Measurements from ENCODE around the gene HHEX. TPM values are rescaled to one million over a fixed set of nuclear protein-coding genes. Genes with fewer than 3 reads are reported as not detected.

HHEX gene
- total RNA-seq, 1 experiment from 2014 or later: 11.0 TPM

DNA sequence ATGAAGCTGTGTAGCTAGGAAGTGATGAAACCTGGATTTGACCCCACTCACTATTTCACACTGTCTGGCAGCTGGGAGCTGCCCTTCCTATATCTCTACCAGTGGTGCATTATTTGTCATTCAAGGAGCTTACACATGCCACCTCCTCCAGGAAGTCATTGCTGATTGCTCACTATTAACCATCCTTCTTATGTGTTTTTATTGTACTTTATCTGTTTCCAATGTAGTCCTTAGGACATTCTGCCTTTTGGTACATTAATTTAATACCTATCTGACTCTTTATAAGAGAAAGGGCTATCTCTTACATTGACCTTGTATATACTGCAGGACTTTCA lies 31.0 kb downstream of the HHEX start (continued):
- TF ChIP-seq, protein P1, sequence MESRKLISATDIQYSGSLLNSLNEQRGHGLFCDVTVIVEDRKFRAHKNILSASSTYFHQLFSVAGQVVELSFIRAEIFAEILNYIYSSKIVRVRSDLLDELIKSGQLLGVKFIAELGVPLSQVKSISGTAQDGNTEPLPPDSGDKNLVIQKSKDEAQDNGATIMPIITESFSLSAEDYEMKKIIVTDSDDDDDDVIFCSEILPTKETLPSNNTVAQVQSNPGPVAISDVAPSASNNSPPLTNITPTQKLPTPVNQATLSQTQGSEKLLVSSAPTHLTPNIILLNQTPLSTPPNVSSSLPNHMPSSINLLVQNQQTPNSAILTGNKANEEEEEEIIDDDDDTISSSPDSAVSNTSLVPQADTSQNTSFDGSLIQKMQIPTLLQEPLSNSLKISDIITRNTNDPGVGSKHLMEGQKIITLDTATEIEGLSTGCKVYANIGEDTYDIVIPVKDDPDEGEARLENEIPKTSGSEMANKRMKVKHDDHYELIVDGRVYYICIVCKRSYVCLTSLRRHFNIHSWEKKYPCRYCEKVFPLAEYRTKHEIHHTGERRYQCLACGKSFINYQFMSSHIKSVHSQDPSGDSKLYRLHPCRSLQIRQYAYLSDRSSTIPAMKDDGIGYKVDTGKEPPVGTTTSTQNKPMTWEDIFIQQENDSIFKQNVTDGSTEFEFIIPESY (IDR thresholded peaks at IDR 0.05; ENCODE audit: extremely low read depth, insufficient replicate concordance, low read length): no peak
- no peak for TF ChIP-seq EZH2phosphoT487 (IDR thresholded peaks at IDR 0.05; ENCODE audit: borderline replicate concordance)

DNA sequence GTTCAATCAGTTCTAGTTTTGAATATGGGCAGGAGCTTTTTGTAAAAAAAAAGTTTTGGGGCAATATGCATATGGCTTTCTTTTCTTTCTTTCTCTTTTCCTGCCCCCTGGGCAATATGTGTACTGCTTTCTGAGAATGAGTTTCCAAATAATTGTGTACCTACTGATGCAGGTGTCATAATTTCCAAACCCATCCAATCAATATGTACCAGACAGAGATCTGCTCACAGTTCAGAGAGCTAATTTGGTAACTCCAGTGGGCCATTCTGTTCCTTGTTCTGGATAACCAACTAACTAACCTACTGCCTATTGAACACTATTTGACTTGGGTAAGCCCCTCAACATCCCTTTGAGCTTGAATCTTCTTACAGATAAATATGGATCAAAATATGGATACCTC lies 32.6 kb downstream of the HHEX start:
- ATAC-seq (no peak), DNase-seq (ENCODE audit: low read depth, low spot score) (no peak)
- no peak for TF ChIP-seq YY1 (IDR thresholded peaks at IDR 0.05; ENCODE audit: extremely low read depth, insufficient replicate concordance, low read depth, low read length)
- no peak for TF ChIP-seq EZH2 (IDR thresholded peaks at IDR 0.05)
- TF ChIP-seq, protein P1 (IDR thresholded peaks at IDR 0.05; ENCODE audit: extremely low read depth, insufficient replicate concordance, low read length): no peak
- no peak for TF ChIP-seq EZH2phosphoT487 (IDR thresholded peaks at IDR 0.05; ENCODE audit: borderline replicate concordance)
- TF ChIP-seq, protein P2, sequence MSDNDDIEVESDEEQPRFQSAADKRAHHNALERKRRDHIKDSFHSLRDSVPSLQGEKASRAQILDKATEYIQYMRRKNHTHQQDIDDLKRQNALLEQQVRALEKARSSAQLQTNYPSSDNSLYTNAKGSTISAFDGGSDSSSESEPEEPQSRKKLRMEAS (IDR thresholded peaks at IDR 0.05): no peak
- TF ChIP-seq EGR1 (IDR thresholded peaks at IDR 0.05; ENCODE audit: low read depth): no peak
- TF ChIP-seq JUND (IDR thresholded peaks at IDR 0.05): no peak
- TF ChIP-seq, protein P3, sequence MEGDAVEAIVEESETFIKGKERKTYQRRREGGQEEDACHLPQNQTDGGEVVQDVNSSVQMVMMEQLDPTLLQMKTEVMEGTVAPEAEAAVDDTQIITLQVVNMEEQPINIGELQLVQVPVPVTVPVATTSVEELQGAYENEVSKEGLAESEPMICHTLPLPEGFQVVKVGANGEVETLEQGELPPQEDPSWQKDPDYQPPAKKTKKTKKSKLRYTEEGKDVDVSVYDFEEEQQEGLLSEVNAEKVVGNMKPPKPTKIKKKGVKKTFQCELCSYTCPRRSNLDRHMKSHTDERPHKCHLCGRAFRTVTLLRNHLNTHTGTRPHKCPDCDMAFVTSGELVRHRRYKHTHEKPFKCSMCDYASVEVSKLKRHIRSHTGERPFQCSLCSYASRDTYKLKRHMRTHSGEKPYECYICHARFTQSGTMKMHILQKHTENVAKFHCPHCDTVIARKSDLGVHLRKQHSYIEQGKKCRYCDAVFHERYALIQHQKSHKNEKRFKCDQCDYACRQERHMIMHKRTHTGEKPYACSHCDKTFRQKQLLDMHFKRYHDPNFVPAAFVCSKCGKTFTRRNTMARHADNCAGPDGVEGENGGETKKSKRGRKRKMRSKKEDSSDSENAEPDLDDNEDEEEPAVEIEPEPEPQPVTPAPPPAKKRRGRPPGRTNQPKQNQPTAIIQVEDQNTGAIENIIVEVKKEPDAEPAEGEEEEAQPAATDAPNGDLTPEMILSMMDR (IDR thresholded peaks at IDR 0.05 in 2 of 3, conservative IDR thresholded peaks at IDR 0.05 in 1 of 3; ENCODE audit: borderline replicate concordance in 1 of 3, insufficient read depth in 1 of 3, low read depth in 2 of 3, low read length in 2 of 3): no peak
- TF ChIP-seq ZFX (IDR thresholded peaks at IDR 0.05): no peak
- TF ChIP-seq ZNF274 (IDR thresholded peaks at IDR 0.05; ENCODE audit: low read depth, low read length): no peak
- TF ChIP-seq RAD21 (IDR thresholded peaks at IDR 0.05; ENCODE audit: low read depth): no peak
- TF ChIP-seq, protein P4, sequence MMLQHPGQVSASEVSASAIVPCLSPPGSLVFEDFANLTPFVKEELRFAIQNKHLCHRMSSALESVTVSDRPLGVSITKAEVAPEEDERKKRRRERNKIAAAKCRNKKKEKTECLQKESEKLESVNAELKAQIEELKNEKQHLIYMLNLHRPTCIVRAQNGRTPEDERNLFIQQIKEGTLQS (IDR thresholded peaks at IDR 0.05): no peak
- H3K36me3 ChIP-seq (ENCODE audit: control insufficient read depth in 1 of 2, insufficient read depth in 2 of 2, low read length in 2 of 2): no peaks in the 10 kb centered on the region
- H3K9me2 ChIP-seq (ENCODE audit: insufficient read depth): no peaks in the 10 kb centered on the region
- no peak overlapping the region for H3K4me2 ChIP-seq (ENCODE audit: low read length)
- ChIA-PET CTCF (no interaction called here), POLR2A (no interaction called here), RAD21 (ENCODE audit: low non-redundant PET in 1 of 2, low total read pairs in 2 of 2, uncharacterized antibody in 2 of 2, unreplicated experiment in 2 of 2) (no interaction called here)
- intact Hi-C loops (cut with micrococcal nuclease): no loop called here
- H3K9ac ChIP-seq (ENCODE audit: low read length): no peak overlapping the region
- BruUV-seq (replicated peaks): no TSS peak
- H3K27ac ChIP-seq (ENCODE audit: low read depth, low read length): no peak overlapping the region
- no peak overlapping the region for H2AFZ ChIP-seq (ENCODE audit: low read depth, low read length, poor library complexity, severe bottlenecking)
- H4K20me1 ChIP-seq (ENCODE audit: insufficient read depth): no peaks in the 10 kb centered on the region
- H3K9me3 ChIP-seq (ENCODE audit: control insufficient read depth in 1 of 2, insufficient read depth in 1 of 2, low read depth in 1 of 2, low read length in 2 of 2): no peaks in the 10 kb centered on the region
- H3K27me3 ChIP-seq (ENCODE audit: insufficient read depth, low read length): no peaks in the 10 kb centered on the region
- H3K4me1 ChIP-seq (ENCODE audit: control insufficient read depth in 1 of 2, insufficient read depth in 2 of 2, low read length in 2 of 2): no peaks in the 10 kb centered on the region
- H3K79me2 ChIP-seq (ENCODE audit: insufficient read depth, low read length): no peaks in the 10 kb centered on the region
- H3K4me3 ChIP-seq (replicated peaks in 1 of 2; ENCODE audit: low read depth in 1 of 2, low read length in 2 of 2): no peak overlapping the region
